Kidney tubule cell (primary cell): ENCODE data around the gene KRTAP10-12.

Source experiments
- DNase-seq: peaks from one replicate; pipeline ENCODE4 v3.0.0-alpha.2; 2018; ENCODE audit warnings: low spot score

KRTAP10-12 gene

GRCh38 chr21:44712203-44713028 is 15.4 kb downstream of the KRTAP10-12 start:
- DNase-seq: no peak

DNA sequence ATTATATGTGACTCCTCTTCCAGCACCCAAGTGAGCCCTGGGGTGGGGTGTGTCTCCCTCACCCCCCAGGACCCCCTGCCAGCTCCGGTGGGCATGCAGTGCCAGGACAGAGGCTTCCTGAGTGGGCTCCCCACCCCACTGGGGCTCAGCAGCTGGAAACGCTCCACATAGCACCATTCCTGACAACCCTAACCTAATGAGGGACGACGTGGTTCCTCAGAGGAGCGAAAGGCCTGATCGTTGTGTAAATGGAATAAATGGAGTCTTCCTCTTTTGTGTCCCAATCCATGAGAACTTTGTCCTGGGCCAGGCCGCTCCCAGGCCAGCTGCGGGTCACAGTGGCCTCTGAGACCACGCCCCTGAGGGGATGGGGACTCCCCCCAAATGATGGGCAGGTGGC is 16.2 kb downstream of the KRTAP10-12 start:
- DNase-seq: no peak

- DNase-seq: no peak
Measured at GRCh38 chr21:44713846-44714245, 16.9 kb downstream of the KRTAP10-12 start.

DNA sequence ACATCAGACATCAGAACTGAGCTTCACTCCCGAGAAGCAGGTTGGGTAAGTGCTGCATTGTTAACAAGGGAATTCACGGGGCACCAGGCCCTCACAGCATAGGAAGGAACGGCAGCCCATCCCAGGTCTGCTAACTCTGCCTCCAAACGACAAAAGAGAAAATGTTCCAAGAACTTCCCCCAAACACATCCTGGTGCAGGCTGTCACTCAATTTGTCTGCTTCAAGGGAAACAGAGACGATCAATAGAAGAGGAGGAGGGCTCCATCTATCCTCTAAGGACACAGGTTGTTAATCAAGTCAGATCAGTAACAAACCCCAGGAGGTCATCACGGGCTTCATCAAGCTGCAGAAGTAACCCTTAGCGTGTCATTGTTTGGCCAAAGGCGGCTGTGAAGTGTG is 17.9 kb downstream of the KRTAP10-12 start:
- no peak for DNase-seq

DNA sequence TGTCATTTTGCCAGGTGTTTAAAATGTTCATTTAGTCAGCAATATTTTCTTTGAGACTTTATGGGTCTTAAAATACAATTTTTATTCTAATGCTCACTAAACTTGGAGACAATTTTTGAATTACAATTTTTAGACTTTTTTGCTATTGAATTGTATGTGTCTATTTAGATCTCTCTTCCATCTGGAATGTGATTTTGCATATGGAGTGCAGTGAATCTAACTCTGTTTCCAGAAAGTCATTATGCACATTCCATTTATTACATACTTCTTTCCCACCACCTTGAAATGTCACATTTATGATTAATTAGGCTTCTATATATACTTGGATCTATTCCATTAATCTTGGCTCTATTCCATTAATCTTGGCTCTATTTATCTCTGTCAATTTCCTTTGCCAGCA is 20.0 kb downstream of the KRTAP10-12 start:
- no peak for DNase-seq

DNA sequence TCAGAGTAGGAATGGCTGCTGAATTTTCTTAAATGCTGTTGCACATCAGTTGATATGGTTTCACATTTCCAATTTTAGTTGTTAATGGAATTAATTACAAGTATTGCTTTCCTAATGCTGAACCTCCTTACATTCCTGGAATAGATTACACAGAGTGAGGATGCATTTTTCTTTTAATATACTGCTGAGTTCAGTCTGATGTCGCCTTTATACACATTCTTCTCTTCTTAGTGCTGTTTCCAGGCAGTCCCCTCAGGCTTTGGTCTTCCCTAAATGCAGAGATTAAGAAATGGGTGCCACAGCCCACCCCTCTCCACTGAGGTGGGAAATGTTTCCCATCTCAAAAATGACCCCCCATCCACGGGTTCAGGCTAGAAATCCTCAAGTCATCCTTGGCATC is 21.1 kb downstream of the KRTAP10-12 start:
- no peak for DNase-seq

DNA sequence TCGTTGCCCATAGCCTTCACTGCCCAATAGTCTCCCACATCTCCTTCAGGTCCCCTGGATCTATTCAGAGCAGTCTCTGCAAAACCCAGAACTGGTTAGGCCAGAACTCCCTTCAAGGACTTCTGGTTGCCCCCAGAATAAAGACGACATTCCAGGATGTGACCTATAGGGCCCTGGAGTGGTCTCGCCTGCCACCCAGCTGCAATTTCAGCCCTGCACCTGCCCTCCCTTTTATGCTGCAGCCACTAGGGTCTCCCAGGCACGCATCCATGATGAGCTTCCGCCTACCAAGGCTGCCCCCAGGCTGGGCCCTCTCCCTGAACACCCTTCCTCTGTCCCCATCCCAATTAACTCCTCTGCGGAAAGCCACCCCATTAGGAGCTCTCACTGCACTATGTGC is 21.6 kb downstream of the KRTAP10-12 start:
- DNase-seq: no peak

DNA sequence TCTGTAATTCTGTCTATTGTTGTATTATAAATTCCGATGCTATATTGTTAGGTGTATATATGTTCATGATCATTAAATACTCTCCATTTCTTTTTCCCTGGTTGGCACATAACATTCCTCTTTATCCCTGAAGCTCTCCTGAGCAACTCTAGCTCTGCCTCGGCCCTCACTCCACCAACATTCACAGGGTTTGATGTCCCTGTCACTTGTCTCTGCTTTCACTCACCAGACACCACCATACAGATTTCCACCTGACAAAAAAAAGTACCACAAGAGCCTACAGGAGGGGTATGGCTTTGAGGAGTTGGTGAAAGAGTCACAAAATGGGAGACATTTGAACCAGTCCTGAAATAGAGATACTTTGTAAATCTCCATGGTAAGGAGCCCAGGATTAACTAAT is 23.2 kb downstream of the KRTAP10-12 start:
- no peak for DNase-seq

DNA sequence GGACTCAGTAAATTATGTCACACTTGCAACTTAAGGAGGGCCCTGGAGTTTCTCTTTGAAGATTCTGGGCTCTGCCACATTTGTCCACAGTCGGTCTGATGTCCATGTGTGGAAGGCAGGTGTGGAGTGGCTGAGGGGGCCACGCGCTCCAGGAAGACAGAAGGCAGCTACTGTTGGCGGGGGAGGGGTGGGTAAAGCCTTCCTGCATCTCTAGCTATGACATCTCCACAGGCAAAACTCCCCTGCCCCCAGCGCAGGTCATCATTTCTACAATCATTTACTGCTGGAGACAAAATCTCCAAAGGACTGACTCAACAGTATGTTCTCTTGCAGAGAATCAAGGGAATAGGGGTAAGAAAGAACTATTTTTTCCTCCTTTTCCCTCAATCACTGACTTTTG is 25.8 kb downstream of the KRTAP10-12 start:
- DNase-seq: peak; percentile 45

DNA sequence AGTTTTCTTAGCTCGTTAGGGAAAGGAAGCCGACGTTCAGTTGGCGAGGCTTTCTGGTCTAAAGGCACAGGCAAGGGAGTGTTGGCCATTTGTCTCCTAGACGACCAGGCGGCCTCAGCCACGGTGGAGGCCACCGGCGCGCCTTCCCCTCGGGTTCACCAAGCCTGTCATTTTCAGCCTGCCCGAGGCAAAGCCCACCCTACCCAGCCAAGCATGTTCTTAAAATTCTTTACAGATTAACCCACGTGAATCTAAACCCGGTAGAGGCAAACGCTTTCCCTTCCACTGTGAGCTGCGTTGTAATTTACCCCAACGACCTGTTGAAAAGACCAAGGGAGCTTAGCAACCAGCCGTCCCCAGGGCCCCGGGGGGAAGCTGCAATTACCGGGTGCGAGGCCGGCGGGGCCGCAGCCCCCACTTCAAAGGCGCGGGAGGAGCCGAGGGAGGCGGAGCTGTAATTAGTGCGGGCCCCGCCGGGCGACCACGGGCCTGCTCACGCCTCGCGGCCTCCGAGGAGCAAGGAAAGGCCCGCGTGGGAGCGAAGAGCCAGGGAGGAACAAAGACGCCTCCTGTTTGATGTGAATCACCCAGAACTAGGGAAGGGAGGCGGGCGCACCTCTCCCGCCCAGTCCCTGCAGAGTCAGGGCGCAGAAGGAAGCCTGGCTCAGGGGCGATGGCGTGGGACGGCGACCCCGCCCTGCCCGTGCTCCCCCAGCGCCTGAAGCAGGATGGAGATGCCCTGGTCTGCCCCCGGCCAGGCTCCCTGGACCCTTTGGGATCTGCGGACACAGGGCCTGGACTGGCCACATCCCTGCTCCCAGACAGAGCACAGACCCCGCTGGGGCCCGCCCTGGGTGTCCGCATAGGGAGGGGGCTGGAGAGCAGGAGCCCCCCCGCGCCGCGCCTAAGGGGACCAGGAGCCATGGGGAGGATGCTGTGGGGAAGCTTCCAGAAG is 26.5 kb downstream of the KRTAP10-12 start:
- DNase-seq: peak; percentile 11

DNA sequence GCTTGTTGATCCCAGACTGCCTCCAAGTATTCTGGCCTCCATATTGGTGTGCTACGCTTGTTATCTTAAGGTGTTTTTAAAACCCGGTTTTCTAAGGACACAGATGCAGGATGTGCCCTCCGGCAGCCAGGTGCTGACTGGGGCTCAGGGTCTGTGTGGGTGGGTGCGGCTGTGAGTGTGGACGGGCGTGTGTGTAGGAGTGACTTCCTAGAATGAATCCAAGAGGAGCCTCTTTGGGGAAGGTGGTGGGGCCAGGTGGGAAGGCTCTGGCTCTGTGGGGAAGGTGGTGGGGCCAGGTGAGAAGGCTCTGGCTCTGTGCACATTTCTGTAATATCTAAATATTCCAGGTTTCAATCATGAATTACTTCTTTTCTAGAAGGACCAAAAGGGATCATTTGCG is 27.2 kb downstream of the KRTAP10-12 start:
- DNase-seq: no peak

GRCh38 chr21:44724926-44725325 is 28.0 kb downstream of the KRTAP10-12 start:
- no peak for DNase-seq

DNA sequence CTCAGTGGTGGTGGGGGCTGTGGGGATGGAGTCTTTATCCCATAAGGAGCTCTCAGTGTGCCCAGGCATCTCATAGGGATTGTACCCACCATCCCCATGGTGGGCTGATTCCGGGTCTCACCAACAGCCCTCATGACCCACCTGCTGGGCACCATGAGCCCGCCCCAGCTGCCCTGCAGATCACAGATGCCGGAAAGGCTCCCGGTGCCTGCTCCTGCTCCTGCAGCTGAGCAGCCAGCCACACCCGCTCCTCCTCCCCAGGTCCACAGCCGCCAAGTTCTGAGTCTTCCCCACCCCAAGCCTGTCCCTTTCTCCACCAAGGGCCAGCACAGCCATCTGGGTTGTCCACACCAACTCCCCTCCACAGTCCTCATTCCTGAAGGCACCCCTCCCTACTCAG is 29.9 kb downstream of the KRTAP10-12 start:
- no peak for DNase-seq

DNA sequence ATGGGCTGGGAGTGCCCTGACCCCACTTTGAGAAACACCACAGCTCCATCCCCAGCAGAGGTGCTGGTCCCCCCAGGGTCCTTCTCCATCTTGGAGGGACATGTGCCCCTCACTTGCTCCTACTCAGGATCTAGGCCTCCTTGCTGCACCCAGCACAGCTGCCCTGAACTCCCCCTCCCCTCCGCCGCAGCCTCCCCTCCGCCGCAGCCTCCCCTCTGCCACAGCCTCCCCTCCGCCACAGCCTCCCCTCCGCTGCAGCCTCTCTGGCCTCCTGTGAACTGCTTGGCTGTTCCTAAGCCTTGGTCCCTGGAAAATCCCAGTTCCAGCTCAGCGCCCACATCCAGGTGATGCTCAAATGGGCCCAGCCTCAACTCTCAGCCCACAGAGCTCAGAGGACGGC is 30.3 kb downstream of the KRTAP10-12 start:
- DNase-seq: no peak

DNA sequence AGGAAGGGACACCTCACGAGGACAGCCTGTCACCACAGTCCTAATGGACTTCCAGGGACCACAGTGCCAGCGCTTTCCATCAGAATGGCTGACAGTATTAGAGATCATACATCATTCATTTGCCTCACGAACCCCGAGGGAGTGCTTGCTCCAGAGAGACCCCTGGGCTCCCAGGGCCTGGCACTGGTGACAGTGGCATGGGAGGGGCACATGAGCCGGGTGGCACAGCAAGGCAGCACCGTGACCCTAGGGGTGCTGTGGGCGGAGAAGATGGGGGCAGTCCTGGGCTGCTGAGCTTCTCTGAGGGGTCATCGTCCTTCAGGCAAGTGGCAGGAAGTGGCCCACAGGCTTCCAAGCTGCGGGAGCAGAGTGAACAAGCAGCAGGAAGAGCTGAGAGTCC is 30.8 kb downstream of the KRTAP10-12 start:
- no peak for DNase-seq

GRCh38 chr21:44728716-44729115 is 31.7 kb downstream of the KRTAP10-12 start:
- DNase-seq: no peak

- no peak for DNase-seq
Measured at GRCh38 chr21:44729336-44730027, 32.5 kb downstream of the KRTAP10-12 start.

- DNase-seq: no peak
Measured at GRCh38 chr21:44730028-44730395, 33.0 kb downstream of the KRTAP10-12 start.

GRCh38 chr21:44730951-44731579 is 34.1 kb downstream of the KRTAP10-12 start:
- no peak for DNase-seq

GRCh38 chr21:44732263-44732662 is 35.3 kb downstream of the KRTAP10-12 start:
- DNase-seq: no peak

GRCh38 chr21:44732956-44733355 is 36.0 kb downstream of the KRTAP10-12 start:
- peak; percentile 44 for DNase-seq
